Liver (tissue), 3 donors: Measurements from ENCODE around the gene SGMS1.

Source experiments
- RAD21 ChIP-seq, 2 donors: IDR thresholded peaks; 2 replicates each; pipeline ENCODE4 v1.6.1; 2016; ENCODE audit warnings: antibody characterized with exemption in 2 of 2, mild to moderate bottlenecking in 2 of 2
- SP1 ChIP-seq: IDR thresholded peaks from 2 replicates; pipeline ENCODE4 v1.6.1; 2018; ENCODE audit warnings: antibody characterized with exemption, mild to moderate bottlenecking
- TAF1 ChIP-seq: conservative IDR thresholded peaks from 2 replicates; pipeline ENCODE4 v1.6.1; 2016; ENCODE audit warnings: antibody characterized with exemption, mild to moderate bottlenecking
- YY1 ChIP-seq: IDR thresholded peaks from 2 replicates; pipeline ENCODE4 v1.6.1; 2016; ENCODE audit warnings: antibody characterized with exemption, mild to moderate bottlenecking
- TF ChIP-seq, protein P1 (sequence below): fragments of 150-350 bp; IDR thresholded peaks from 2 replicates; pipeline ENCODE4 v1.5.1; 2017; ENCODE audit warnings: improper control_type of control experiment, low read depth, low read length; ENCODE audit not compliant: missing input control
- TF ChIP-seq, protein P2 (sequence below): IDR thresholded peaks from 2 replicates; pipeline ENCODE4 v1.6.1; 2016; ENCODE audit warnings: antibody characterized with exemption, mild to moderate bottlenecking
- donor health status: healthy.
- donor health status: healthy.

- no peak for TF ChIP-seq RAD21 (IDR thresholded peaks at IDR 0.05)
- no peak for TF ChIP-seq TAF1
- TF ChIP-seq, protein P1, sequence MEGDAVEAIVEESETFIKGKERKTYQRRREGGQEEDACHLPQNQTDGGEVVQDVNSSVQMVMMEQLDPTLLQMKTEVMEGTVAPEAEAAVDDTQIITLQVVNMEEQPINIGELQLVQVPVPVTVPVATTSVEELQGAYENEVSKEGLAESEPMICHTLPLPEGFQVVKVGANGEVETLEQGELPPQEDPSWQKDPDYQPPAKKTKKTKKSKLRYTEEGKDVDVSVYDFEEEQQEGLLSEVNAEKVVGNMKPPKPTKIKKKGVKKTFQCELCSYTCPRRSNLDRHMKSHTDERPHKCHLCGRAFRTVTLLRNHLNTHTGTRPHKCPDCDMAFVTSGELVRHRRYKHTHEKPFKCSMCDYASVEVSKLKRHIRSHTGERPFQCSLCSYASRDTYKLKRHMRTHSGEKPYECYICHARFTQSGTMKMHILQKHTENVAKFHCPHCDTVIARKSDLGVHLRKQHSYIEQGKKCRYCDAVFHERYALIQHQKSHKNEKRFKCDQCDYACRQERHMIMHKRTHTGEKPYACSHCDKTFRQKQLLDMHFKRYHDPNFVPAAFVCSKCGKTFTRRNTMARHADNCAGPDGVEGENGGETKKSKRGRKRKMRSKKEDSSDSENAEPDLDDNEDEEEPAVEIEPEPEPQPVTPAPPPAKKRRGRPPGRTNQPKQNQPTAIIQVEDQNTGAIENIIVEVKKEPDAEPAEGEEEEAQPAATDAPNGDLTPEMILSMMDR = no peak
- no peak for TF ChIP-seq SP1
- TF ChIP-seq, protein P2, sequence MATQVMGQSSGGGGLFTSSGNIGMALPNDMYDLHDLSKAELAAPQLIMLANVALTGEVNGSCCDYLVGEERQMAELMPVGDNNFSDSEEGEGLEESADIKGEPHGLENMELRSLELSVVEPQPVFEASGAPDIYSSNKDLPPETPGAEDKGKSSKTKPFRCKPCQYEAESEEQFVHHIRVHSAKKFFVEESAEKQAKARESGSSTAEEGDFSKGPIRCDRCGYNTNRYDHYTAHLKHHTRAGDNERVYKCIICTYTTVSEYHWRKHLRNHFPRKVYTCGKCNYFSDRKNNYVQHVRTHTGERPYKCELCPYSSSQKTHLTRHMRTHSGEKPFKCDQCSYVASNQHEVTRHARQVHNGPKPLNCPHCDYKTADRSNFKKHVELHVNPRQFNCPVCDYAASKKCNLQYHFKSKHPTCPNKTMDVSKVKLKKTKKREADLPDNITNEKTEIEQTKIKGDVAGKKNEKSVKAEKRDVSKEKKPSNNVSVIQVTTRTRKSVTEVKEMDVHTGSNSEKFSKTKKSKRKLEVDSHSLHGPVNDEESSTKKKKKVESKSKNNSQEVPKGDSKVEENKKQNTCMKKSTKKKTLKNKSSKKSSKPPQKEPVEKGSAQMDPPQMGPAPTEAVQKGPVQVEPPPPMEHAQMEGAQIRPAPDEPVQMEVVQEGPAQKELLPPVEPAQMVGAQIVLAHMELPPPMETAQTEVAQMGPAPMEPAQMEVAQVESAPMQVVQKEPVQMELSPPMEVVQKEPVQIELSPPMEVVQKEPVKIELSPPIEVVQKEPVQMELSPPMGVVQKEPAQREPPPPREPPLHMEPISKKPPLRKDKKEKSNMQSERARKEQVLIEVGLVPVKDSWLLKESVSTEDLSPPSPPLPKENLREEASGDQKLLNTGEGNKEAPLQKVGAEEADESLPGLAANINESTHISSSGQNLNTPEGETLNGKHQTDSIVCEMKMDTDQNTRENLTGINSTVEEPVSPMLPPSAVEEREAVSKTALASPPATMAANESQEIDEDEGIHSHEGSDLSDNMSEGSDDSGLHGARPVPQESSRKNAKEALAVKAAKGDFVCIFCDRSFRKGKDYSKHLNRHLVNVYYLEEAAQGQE = no peak
- no peak for TF ChIP-seq YY1
These were observed 183.9 kb downstream of the SGMS1 start for GRCh38 chr10:50439806-50440205.
